Activated B cell treated with CpG ODN at 0.5 μM for 24 hours (primary cell): Measurements from ENCODE around the gene SLCO1C1. TPM values are rescaled to one million over a fixed set of nuclear protein-coding genes. Genes with fewer than 3 reads are reported as not detected.

Experiments
- ATAC-seq: fragments of 200-7000 bp; cut with Tn5 transposase; one replicate; pipeline ENCODE4 v1.10.0; 2021; ENCODE audit warnings: low read depth, mild to moderate bottlenecking, moderate library complexity
- CTCF ChIA-PET: fragments of 350-600 bp; sonication (Branson Sonifier 250); formaldehyde crosslinking; loops from one replicate; lab custom pipeline; 2021; ENCODE audit warnings: antibody characterized with exemption; lab: Charles Lee
- POLR2A ChIA-PET: fragments of 350-600 bp; sonication (Branson Sonifier 250); formaldehyde crosslinking; loops from one replicate; lab custom pipeline; 2021; ENCODE audit warnings: antibody characterized with exemption; lab: Charles Lee
- DNase-seq: peaks from one replicate; pipeline ENCODE4 v3.0.0; 2022
- H3K27ac Mint-ChIP-seq: one replicate; pipeline ENCODE4 v1.8.0; 2020; ENCODE audit warnings: mixed read lengths
- H3K27me3 Mint-ChIP-seq: one replicate; pipeline ENCODE4 v1.8.0; 2021; ENCODE audit warnings: mixed read lengths
- H3K36me3 Mint-ChIP-seq: one replicate; pipeline ENCODE4 v1.8.0; 2021; ENCODE audit warnings: low read depth, mixed read lengths
- H3K4me1 Mint-ChIP-seq: one replicate; pipeline ENCODE4 v1.8.0; 2021; ENCODE audit warnings: mixed read lengths
- H3K4me3 Mint-ChIP-seq: one replicate; pipeline ENCODE4 v1.8.0; 2020; ENCODE audit warnings: mild to moderate bottlenecking, mixed read lengths
- H3K9me3 Mint-ChIP-seq: one replicate; pipeline ENCODE4 v1.8.0; 2020; ENCODE audit warnings: mixed read lengths
- intact Hi-C: fragments of 100-400 bp; cut with micrococcal nuclease; formaldehyde crosslinking; loops from one replicate; pipeline ENCODE4 v1.15.1; 2024
- total RNA-seq: library from RNA; stranded (reverse); gene quantifications from 2 replicates; pipeline ENCODE4 v1.2.3, GENCODE V29; 2022
- TF ChIP-seq, protein P1 (sequence below): fragments of 200-600 bp; IDR thresholded peaks from one replicate; pipeline ENCODE4 v1.8.0; 2022; ENCODE audit warnings: antibody characterized with exemption, mild to moderate bottlenecking

The SLCO1C1 gene
- total RNA-seq, 1 donor from 2014 or later, result not detected

- ChIA-PET CTCF (no interaction called here), POLR2A (no interaction called here)
- ATAC-seq, result no peak
- no peak for DNase-seq
- Mint-ChIP-seq H3K36me3 (no peaks in the 10 kb centered on the region), H3K4me3 (no peak overlapping the region), H3K27me3 (no peaks in the 10 kb centered on the region), H3K4me1 (no peaks in the 10 kb centered on the region), H3K27ac (no peak overlapping the region), H3K9me3 (peaks cover 3% of the 10 kb centered on the region)
- intact Hi-C loops, result no loop called here
- TF ChIP-seq, protein P1, sequence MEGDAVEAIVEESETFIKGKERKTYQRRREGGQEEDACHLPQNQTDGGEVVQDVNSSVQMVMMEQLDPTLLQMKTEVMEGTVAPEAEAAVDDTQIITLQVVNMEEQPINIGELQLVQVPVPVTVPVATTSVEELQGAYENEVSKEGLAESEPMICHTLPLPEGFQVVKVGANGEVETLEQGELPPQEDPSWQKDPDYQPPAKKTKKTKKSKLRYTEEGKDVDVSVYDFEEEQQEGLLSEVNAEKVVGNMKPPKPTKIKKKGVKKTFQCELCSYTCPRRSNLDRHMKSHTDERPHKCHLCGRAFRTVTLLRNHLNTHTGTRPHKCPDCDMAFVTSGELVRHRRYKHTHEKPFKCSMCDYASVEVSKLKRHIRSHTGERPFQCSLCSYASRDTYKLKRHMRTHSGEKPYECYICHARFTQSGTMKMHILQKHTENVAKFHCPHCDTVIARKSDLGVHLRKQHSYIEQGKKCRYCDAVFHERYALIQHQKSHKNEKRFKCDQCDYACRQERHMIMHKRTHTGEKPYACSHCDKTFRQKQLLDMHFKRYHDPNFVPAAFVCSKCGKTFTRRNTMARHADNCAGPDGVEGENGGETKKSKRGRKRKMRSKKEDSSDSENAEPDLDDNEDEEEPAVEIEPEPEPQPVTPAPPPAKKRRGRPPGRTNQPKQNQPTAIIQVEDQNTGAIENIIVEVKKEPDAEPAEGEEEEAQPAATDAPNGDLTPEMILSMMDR, result no peak
Observed at GRCh38 chr12:20792971-20793370, 97.8 kb downstream of the SLCO1C1 start.

DNA sequence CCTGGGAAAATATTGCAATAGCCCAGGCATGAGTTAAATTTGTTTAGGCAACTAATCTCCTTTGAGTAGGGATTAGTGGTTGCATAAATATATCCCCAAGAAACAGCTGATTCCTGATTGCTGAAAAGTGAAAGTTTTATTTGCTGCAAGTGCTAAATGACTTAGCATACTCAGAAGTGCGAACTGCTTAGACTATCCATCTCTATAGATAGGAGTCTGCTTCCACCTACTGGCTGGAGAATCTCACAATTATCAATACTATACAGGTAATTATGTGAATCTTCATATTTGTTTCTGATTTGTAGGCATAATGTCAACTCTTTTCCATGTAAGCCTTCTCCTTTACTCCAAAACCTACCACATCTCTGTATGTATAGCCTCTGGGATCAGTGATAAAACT lies 103.4 kb downstream of the SLCO1C1 start:
- no peaks in the 10 kb centered on the region for H3K36me3 Mint-ChIP-seq
- no peaks in the 10 kb centered on the region for H3K27me3 Mint-ChIP-seq
- ChIA-PET CTCF (no interaction called here), POLR2A (no interaction called here)
- DNase-seq (no peak), ATAC-seq (no peak)
- no peak overlapping the region for H3K4me3 Mint-ChIP-seq
- no peaks in the 10 kb centered on the region for H3K4me1 Mint-ChIP-seq
- TF ChIP-seq, protein P1, result no peak
- no peaks in the 10 kb centered on the region for H3K9me3 Mint-ChIP-seq
- intact Hi-C loops, result no loop called here
- H3K27ac Mint-ChIP-seq, result no peak overlapping the region

DNA sequence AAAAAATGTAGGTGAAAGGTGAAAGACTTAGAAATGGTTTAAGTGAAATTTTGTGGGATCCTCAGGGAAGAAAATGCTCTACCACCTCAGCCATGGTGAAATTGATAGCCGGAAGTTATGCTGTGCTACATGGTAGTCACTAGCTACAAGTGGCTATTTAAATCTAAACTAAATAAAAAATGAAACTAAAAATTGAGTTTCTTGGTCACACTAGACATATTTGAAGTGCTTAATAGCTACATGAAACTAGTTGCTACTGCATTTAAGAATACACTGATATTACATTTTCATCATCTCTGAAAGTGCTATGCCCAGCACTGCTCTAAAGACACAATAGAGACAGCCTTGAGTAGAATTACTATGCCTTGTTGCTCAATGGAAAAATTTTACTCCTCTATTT lies 105.0 kb downstream of the SLCO1C1 start:
- no peak overlapping the region for H3K4me3 Mint-ChIP-seq
- CTCF ChIA-PET, result no interaction called here

GRCh38 chr12:20801035-20801434 lies 105.9 kb downstream of the SLCO1C1 start:
- Mint-ChIP-seq H3K27ac (no peak overlapping the region), H3K4me1 (no peaks in the 10 kb centered on the region), H3K27me3 (no peaks in the 10 kb centered on the region), H3K36me3 (no peaks in the 10 kb centered on the region), H3K4me3 (no peak overlapping the region), H3K9me3 (no peaks in the 10 kb centered on the region)
- POLR2A ChIA-PET, result no interaction called here
- DNase-seq (no peak), ATAC-seq (no peak)
- CTCF ChIA-PET, result no interaction called here
- TF ChIP-seq, protein P1, result no peak
- intact Hi-C loops, result no loop called here

More for the DNA sequence above, 105.0 kb downstream of the SLCO1C1 start:
- Mint-ChIP-seq H3K27ac (no peak overlapping the region), H3K36me3 (no peaks in the 10 kb centered on the region), H3K4me1 (no peaks in the 10 kb centered on the region), H3K27me3 (no peaks in the 10 kb centered on the region), H3K9me3 (no peaks in the 10 kb centered on the region)
- ATAC-seq (no peak), DNase-seq (no peak)
- TF ChIP-seq, protein P1, result no peak
- POLR2A ChIA-PET, result no interaction called here
- intact Hi-C loops, result no loop called here

Other genes with a start within 250 kb of the SLCO1C1 start
- not detected in 2 replicates for gene SLCO1B3, start 115.4 kb downstream of the SLCO1C1 start, total RNA-seq